K562 (cell line): Measurements from ENCODE around the gene BCAR3. TPM values are rescaled to one million over a fixed set of nuclear protein-coding genes. Genes with fewer than 3 reads are reported as not detected.

ENCODE experiments used
- ARNT ChIP-seq, 2 experiments: fragments of 450-650 bp; IDR thresholded peaks; 2 replicates each; pipeline ENCODE4 v1.6.1; 2016; ENCODE audit warnings: mild to moderate bottlenecking in 1 of 2
- ATF3 ChIP-seq, 2 experiments: fragments of 450-650 bp in 1 of 2; sonication (generic) in 1 of 2; formaldehyde crosslinking in 1 of 2; IDR thresholded peaks in 1 of 2; conservative IDR thresholded peaks in 1 of 2; 2 replicates each; pipeline versions ENCODE4 v1.6.1 to v1.8.1; 2016 to 2023; ENCODE audit warnings: mild to moderate bottlenecking in 2 of 2, moderate library complexity in 2 of 2, inconsistent platforms in 1 of 2, missing genetic modification reagents in 1 of 2
- C11orf30 ChIP-seq: fragments of 450-650 bp; IDR thresholded peaks from 2 replicates; pipeline ENCODE4 v1.6.1; 2016; ENCODE audit warnings: low read depth, mild to moderate bottlenecking
- CBX3 ChIP-seq, 2 experiments: IDR thresholded peaks; 1 replicate in 1 of 2; 2 replicates in 1 of 2; pipeline ENCODE4 v1.6.1; 2012; ENCODE audit warnings: inconsistent platforms in 2 of 2, low read length in 2 of 2, borderline replicate concordance in 1 of 2, control low read depth in 1 of 2
- CTCFL ChIP-seq: IDR thresholded peaks from 2 replicates; pipeline ENCODE4 v1.6.1; 2011; ENCODE audit warnings: borderline replicate concordance, low read depth, mild to moderate bottlenecking, moderate library complexity, low read length; ENCODE audit not compliant: insufficient read depth, poor library complexity, severe bottlenecking
- DNMT1 ChIP-seq: fragments of 450-650 bp; IDR thresholded peaks from 2 replicates; pipeline ENCODE4 v1.6.1; 2016; ENCODE audit warnings: antibody characterized with exemption, mild to moderate bottlenecking
- DPF2 ChIP-seq: fragments of 450-650 bp; IDR thresholded peaks from 2 replicates; pipeline ENCODE4 v1.6.1; 2016
- ETS2 ChIP-seq: IDR thresholded peaks from 2 replicates; pipeline ENCODE4 v1.6.1; 2016; ENCODE audit warnings: borderline replicate concordance, missing genetic modification characterization, mild to moderate bottlenecking, moderate library complexity, missing compliant biosample characterization; ENCODE audit not compliant: poor library complexity, severe bottlenecking
- FOXJ2 ChIP-seq: fragments of 200-800 bp; sonication (Bioruptor generic); IDR thresholded peaks from 2 replicates; pipeline ENCODE4 v1.6.1; 2016; ENCODE audit warnings: missing genetic modification characterization, missing compliant biosample characterization
- FOXK1 ChIP-seq: sonication (generic); formaldehyde crosslinking; IDR thresholded peaks from 2 replicates; pipeline ENCODE4 v1.8.0; 2022; ENCODE audit warnings: missing genetic modification reagents, mild to moderate bottlenecking, borderline replicate concordance
- L3MBTL2 ChIP-seq: fragments of 450-650 bp; IDR thresholded peaks from 2 replicates; pipeline ENCODE4 v1.6.1; 2016; ENCODE audit warnings: mild to moderate bottlenecking, moderate library complexity
- MAFK ChIP-seq: IDR thresholded peaks from 2 replicates; pipeline ENCODE4 v1.6.1; 2011; ENCODE audit warnings: low read length, improper control_type of control experiment
- NFE2 ChIP-seq: IDR thresholded peaks from 2 replicates; pipeline ENCODE4 v1.6.1; 2014; ENCODE audit warnings: antibody characterized with exemption, low read depth
- NFE2L1 ChIP-seq: fragments of 450-650 bp; IDR thresholded peaks from 2 replicates; pipeline ENCODE4 v1.6.1; 2016; ENCODE audit warnings: missing genetic modification characterization, low read depth, mild to moderate bottlenecking, missing compliant biosample characterization, moderate library complexity, borderline replicate concordance
- NFRKB ChIP-seq: fragments of 450-650 bp; IDR thresholded peaks from 2 replicates; pipeline ENCODE4 v1.6.1; 2016; ENCODE audit warnings: low read depth
- PHB2 ChIP-seq: fragments of 450-650 bp; IDR thresholded peaks from 2 replicates; pipeline ENCODE4 v1.6.1; 2017; ENCODE audit warnings: low read depth
- POLR3A ChIP-seq: IDR thresholded peaks from 2 replicates; pipeline ENCODE4 v1.6.1; 2011; ENCODE audit warnings: borderline replicate concordance, mild to moderate bottlenecking, moderate library complexity; ENCODE audit not compliant: insufficient read length, insufficient read depth; ENCODE audit errors: extremely low read depth
- RAD21 ChIP-seq, 2 experiments: fragments of 250-450 bp in 1 of 2; fragments of 450-650 bp in 1 of 2; sonication (Bioruptor Pico) in 1 of 2; formaldehyde crosslinking in 1 of 2; IDR thresholded peaks in 1 of 2; conservative IDR thresholded peaks in 1 of 2; 2 replicates each; pipeline versions ENCODE4 v1.4.0 to v1.8.0; 2020 to 2022; ENCODE audit warnings: mild to moderate bottlenecking in 2 of 2, moderate library complexity in 1 of 2
- RBBP5 ChIP-seq: fragments of 200-600 bp; sonication (generic); IDR thresholded peaks from 2 replicates; pipeline ENCODE4 v1.6.1; 2012; ENCODE audit warnings: borderline replicate concordance, mild to moderate bottlenecking, low read length, control low read depth, inconsistent platforms; ENCODE audit not compliant: insufficient read depth, poor library complexity, severe bottlenecking
- RBM25 ChIP-seq: fragments of 200-400 bp; formaldehyde crosslinking; IDR thresholded peaks from 2 replicates; pipeline ENCODE4 v1.6.1; 2018; ENCODE audit warnings: low read length, low read depth, moderate library complexity; ENCODE audit not compliant: severe bottlenecking
- ZNF134 ChIP-seq: fragments of 250-450 bp; sonication (Bioruptor Pico); conservative IDR thresholded peaks from 2 replicates; pipeline ENCODE4 v1.4.0; 2020
- ZNF274 ChIP-seq: IDR thresholded peaks from 2 replicates; pipeline ENCODE4 v1.6.1; 2011; ENCODE audit warnings: low read depth, mild to moderate bottlenecking, low read length, moderate library complexity, borderline replicate concordance
- ZNF717 ChIP-seq: fragments of 250-450 bp; sonication (Bioruptor Pico); IDR thresholded peaks from 2 replicates; pipeline ENCODE4 v1.5.0; 2021
- polyA plus RNA-seq, 8 experiments: library from polyadenylated mRNA; depleted of rRNA in 4 of 8; stranded (reverse) in 5 of 8; unstranded in 3 of 8; fragments of >200 nt; fragmentation: Nextera tagmentation in 2 of 8; fragmentation: Illumina TruSeq in 1 of 8; extraction: Ambion mirVana in 2 of 8; extraction: Trizol in 1 of 8; gene quantifications; 2 replicates each; pipeline versions ENCODE4 v1.2.1 to v1.2.3, GENCODE V29; 2011 to 2014; ENCODE audit warnings: inconsistent platforms in 1 of 8, missing spikeins in 1 of 8
- total RNA-seq, 7 experiments: library from RNA; depleted of rRNA in 6 of 7; stranded (reverse); fragments of >200 nt in 6 of 7; fragmentation: Illumina TruSeq in 2 of 7; extraction: Trizol in 2 of 7; gene quantifications; 2 replicates each; pipeline versions ENCODE4 v1.2.1 to v1.2.3, GENCODE V29; 2011 to 2021; ENCODE audit warnings: low replicate concordance in 1 of 7
- TF ChIP-seq, protein P1 (sequence below): fragments of 200-800 bp; sonication (Bioruptor generic); IDR thresholded peaks from 2 replicates; pipeline ENCODE4 v1.6.1; 2017; ENCODE audit warnings: missing genetic modification characterization, missing compliant biosample characterization

The BCAR3 gene
- total and polyA plus RNA-seq, 9 of the 15 experiments (the other 6 are each of a cell fraction or from before 2014, with no cell fraction given), result 1.8 to 6.3 (median 3.8) TPM

GRCh38 chr1:93661829-93662474 is 19.7 kb downstream of the BCAR3 start (continued):
- TF ChIP-seq NFE2, result peak; percentile 96
- TF ChIP-seq, protein P1, sequence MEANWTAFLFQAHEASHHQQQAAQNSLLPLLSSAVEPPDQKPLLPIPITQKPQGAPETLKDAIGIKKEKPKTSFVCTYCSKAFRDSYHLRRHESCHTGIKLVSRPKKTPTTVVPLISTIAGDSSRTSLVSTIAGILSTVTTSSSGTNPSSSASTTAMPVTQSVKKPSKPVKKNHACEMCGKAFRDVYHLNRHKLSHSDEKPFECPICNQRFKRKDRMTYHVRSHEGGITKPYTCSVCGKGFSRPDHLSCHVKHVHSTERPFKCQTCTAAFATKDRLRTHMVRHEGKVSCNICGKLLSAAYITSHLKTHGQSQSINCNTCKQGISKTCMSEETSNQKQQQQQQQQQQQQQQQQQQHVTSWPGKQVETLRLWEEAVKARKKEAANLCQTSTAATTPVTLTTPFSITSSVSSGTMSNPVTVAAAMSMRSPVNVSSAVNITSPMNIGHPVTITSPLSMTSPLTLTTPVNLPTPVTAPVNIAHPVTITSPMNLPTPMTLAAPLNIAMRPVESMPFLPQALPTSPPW, result no peak
- no peak for TF ChIP-seq ARNT (IDR thresholded peaks at IDR 0.05)
- TF ChIP-seq RBM25, result no peak
- no peak for TF ChIP-seq NFRKB
- TF ChIP-seq DNMT1, result no peak
- TF ChIP-seq ETS2 (tag), result no peak
- 0 out of 2 replicates have a peak, but pooled peaks have one; percentile 36 for TF ChIP-seq ATF3 (IDR thresholded peaks at IDR 0.05)
- no peak for TF ChIP-seq ATF3 (CRISPR knock-in tag; conservative IDR thresholded peaks at IDR 0.05)
- TF ChIP-seq L3MBTL2, result no peak
- TF ChIP-seq MAFK, result peak; percentile 91
- TF ChIP-seq ZNF134, result no peak
- no peak for TF ChIP-seq FOXK1
- TF ChIP-seq C11orf30, result peak; percentile 92
- TF ChIP-seq FOXJ2 (tag), result 0 out of 2 replicates have a peak, but pooled peaks have one; percentile 14
- no peak for TF ChIP-seq RAD21 (CRISPR knock-in tag; conservative IDR thresholded peaks at IDR 0.05 in 1 of 2, IDR thresholded peaks at IDR 0.05 in 1 of 2)
- TF ChIP-seq ZNF274, result no peak
- TF ChIP-seq POLR3A, result no peak
- TF ChIP-seq ZNF717 (CRISPR knock-in tag), result no peak
- no peak for TF ChIP-seq RBBP5
- TF ChIP-seq CTCFL, result no peak
- TF ChIP-seq CBX3 (IDR thresholded peaks at IDR 0.05; ENCODE audit: borderline replicate concordance in 1 of 2, low read length in 2 of 2), result no peak
- peak; percentile 32; the same call in 1 of the 2 replicates for TF ChIP-seq DPF2
- TF ChIP-seq NFE2L1, result peak; percentile 39; the same call in 1 of the 2 replicates
- no peak for TF ChIP-seq PHB2
